A673 (cell line): Measurements from ENCODE around the gene NCKAP5. TPM values are rescaled to one million over a fixed set of nuclear protein-coding genes. Genes with fewer than 3 reads are reported as not detected.

Experiments used
- BruUV-seq: library from RNA; stranded (reverse); fragments of 400-500 nt; replicated peaks from 2 replicates; lab custom pipeline; 2021; lab: Mats Ljungman, UMichigan
- CTCF ChIA-PET: fragments of 300-600 bp; sonication (Branson Sonifier 250); formaldehyde crosslinking; loops from one replicate; lab custom pipeline; 2022; ENCODE audit warnings: antibody characterized with exemption; lab: Charles Lee
- POLR2A ChIA-PET: fragments of 300-600 bp; sonication (Branson Sonifier 250); formaldehyde crosslinking; loops from one replicate; lab custom pipeline; 2022; ENCODE audit warnings: antibody characterized with exemption; ENCODE audit not compliant: low non-redundant PET; lab: Charles Lee
- DNase-seq: peaks from one replicate; pipeline ENCODE4 v3.0.0-alpha.2; 2015; ENCODE audit warnings: low spot score
- H3K27ac ChIP-seq: fragments of 200-600 bp; sonication (generic); 2 replicates; pipeline ENCODE4 v1.5.1; 2016; ENCODE audit warnings: mixed run types, low read depth, mild to moderate bottlenecking, mixed read lengths, antibody characterized with exemption, low read length; ENCODE audit not compliant: poor library complexity, severe bottlenecking
- H3K27me3 ChIP-seq: fragments of 200-600 bp; sonication (generic); replicated peaks from 2 replicates; pipeline ENCODE4 v1.6.1; 2017; ENCODE audit warnings: mixed run types, low read depth, mild to moderate bottlenecking, mixed read lengths, antibody characterized with exemption, low read length; ENCODE audit not compliant: insufficient read depth, poor library complexity
- H3K36me3 ChIP-seq: fragments of 200-600 bp; sonication (generic); 2 replicates; pipeline ENCODE4 v1.6.1; 2016; ENCODE audit warnings: mixed run types, mild to moderate bottlenecking, mixed read lengths, antibody characterized with exemption, low read length; ENCODE audit not compliant: insufficient read depth, poor library complexity, severe bottlenecking
- H3K4me1 ChIP-seq: fragments of 200-600 bp; sonication (generic); 2 replicates; pipeline ENCODE4 v1.6.1; 2017; ENCODE audit warnings: mixed run types, mild to moderate bottlenecking, mixed read lengths, antibody characterized with exemption, low read length; ENCODE audit not compliant: insufficient read depth, poor library complexity, severe bottlenecking
- H3K4me3 ChIP-seq: fragments of 200-600 bp; sonication (generic); 2 replicates; pipeline ENCODE4 v1.5.1; 2016; ENCODE audit warnings: low read depth, mixed run types, mild to moderate bottlenecking, mixed read lengths, low read length; ENCODE audit not compliant: poor library complexity, severe bottlenecking
- H3K9me3 ChIP-seq: fragments of 200-600 bp; sonication (generic); 2 replicates; pipeline ENCODE4 v1.6.1; 2016; ENCODE audit warnings: mixed run types, low read depth, mild to moderate bottlenecking, mixed read lengths, antibody characterized with exemption, low read length; ENCODE audit not compliant: poor library complexity, severe bottlenecking
- EZH2 ChIP-seq: fragments of 200-600 bp; sonication (generic); IDR thresholded peaks from 2 replicates; pipeline ENCODE4 v1.6.1; 2017; ENCODE audit warnings: borderline replicate concordance, low read depth, mild to moderate bottlenecking, mixed read lengths, antibody characterized with exemption, low read length; ENCODE audit not compliant: poor library complexity, severe bottlenecking
- intact Hi-C: fragments of 100-400 bp; cut with micrococcal nuclease; formaldehyde crosslinking; loops from one replicate; pipeline ENCODE4 v1.10.0; 2022; ENCODE audit not compliant: unreplicated experiment
- total RNA-seq: library from RNA; stranded (reverse); gene quantifications from 2 replicates; pipeline ENCODE4 v1.2.3, GENCODE V29; 2021
- TF ChIP-seq, protein P1 (sequence below): fragments of 300-800, 200-600 bp; sonication (generic); conservative IDR thresholded peaks from 2 replicates; pipeline ENCODE4 v1.5.1; 2017; ENCODE audit warnings: low read depth, mild to moderate bottlenecking, antibody characterized with exemption, low read length, moderate library complexity, mixed read lengths

Gene NCKAP5
- total RNA-seq, 1 experiment from 2014 or later, result 26.6 TPM

DNA sequence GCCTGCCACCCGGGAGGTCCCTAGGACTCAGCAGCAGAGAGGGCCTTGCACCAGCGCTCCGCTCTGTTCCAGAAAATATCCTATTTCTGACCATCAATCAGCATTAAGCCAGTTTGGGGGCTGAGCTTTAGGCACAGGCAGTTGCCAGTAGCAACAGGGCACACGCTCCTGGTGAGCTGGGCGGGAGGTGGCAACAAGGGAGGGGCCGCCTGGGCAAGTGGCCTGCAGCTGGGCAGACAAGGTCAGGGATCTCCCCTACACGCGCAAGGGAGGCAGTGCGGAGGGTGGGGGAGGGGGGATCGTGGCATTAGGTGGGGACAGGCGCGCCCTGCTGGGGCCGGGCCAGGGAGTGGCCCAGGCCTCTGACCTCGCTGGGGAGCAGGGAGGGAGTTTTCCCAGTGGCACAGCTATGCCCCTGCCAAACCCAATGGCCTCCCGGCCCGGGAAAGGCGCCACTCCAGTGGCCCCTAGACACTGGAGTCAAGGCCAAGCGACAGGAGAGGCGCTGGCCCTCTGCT lies 302.8 kb downstream of the NCKAP5 start:
- intact Hi-C loops, result loop anchor here (5.0 to 10.0 kb wide), 3 partner anchors 157 to 591 kb away; partner anchors contain the start of gene LYPD1
- ChIA-PET POLR2A (interaction anchor here (0.5 kb wide), 1 partner anchor 988 kb away, joined by 9 read pairs; no protein-coding TSS in a partner anchor), CTCF (interaction anchor here (0.6 kb wide), 1 partner anchor 595 kb away, joined by 5 read pairs; no protein-coding TSS in a partner anchor)
- BruUV-seq, result no TSS peak
- Histone ChIP-seq H3K27ac (peak overlapping the region; percentile 81), H3K27me3 (no peaks in the 10 kb centered on the region), H3K4me3 (peak overlapping the region; percentile 81), H3K36me3 (no peaks in the 10 kb centered on the region), H3K4me1 (peaks cover 58% of the 10 kb centered on the region), H3K9me3 (no peaks in the 10 kb centered on the region)
- no peak for TF ChIP-seq EZH2
- TF ChIP-seq, protein P1, sequence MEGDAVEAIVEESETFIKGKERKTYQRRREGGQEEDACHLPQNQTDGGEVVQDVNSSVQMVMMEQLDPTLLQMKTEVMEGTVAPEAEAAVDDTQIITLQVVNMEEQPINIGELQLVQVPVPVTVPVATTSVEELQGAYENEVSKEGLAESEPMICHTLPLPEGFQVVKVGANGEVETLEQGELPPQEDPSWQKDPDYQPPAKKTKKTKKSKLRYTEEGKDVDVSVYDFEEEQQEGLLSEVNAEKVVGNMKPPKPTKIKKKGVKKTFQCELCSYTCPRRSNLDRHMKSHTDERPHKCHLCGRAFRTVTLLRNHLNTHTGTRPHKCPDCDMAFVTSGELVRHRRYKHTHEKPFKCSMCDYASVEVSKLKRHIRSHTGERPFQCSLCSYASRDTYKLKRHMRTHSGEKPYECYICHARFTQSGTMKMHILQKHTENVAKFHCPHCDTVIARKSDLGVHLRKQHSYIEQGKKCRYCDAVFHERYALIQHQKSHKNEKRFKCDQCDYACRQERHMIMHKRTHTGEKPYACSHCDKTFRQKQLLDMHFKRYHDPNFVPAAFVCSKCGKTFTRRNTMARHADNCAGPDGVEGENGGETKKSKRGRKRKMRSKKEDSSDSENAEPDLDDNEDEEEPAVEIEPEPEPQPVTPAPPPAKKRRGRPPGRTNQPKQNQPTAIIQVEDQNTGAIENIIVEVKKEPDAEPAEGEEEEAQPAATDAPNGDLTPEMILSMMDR, result no peak
- peak; percentile 86 for DNase-seq

GRCh38 chr2:133264989-133265401 lies 303.3 kb downstream of the NCKAP5 start:
- ChIA-PET CTCF (interaction anchor here (0.6 to 1.0 kb wide), 2 partner anchors 233 to 594 kb away, joined by 3 to 5 read pairs; no protein-coding TSS in a partner anchor), POLR2A (no interaction called here)
- TF ChIP-seq, protein P1, result no peak
- Histone ChIP-seq H3K27ac (peak overlapping the region; percentile 81), H3K36me3 (no peaks in the 10 kb centered on the region), H3K27me3 (no peaks in the 10 kb centered on the region), H3K4me3 (peak overlapping the region; percentile 81), H3K4me1 (peaks cover 63% of the 10 kb centered on the region), H3K9me3 (no peaks in the 10 kb centered on the region)
- intact Hi-C loops, result loop anchor here (5.0 to 10.0 kb wide), 5 partner anchors 157 to 590 kb away; partner anchors contain the start of gene LYPD1
- no peak for DNase-seq
- BruUV-seq, result no TSS peak

DNA sequence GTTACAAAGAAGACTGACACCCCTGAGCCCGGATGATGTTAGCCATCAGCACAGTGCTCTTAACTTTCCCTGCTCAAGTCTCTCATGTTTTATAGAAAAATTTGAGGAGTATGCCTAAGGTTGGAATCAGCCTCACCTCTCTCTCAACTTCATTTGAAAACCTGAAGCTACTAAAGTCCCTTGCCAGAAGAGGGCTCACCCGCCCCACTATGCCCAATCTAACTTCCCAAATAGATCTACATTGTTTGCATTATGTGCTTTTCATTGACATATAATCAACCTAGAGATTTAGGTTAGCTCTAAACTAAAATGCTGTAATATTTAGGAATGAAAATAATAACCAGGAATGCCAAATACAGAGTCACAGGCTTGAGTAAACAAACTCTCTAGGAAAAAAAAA lies 305.4 kb downstream of the NCKAP5 start:
- intact Hi-C loops, result loop anchor here (2.0 to 10.0 kb wide), 6 partner anchors 234 to 588 kb away; partner anchors contain the start of gene LYPD1
- peak overlapping the region; percentile 81 for H3K27ac ChIP-seq
- H3K9me3 ChIP-seq, result no peaks in the 10 kb centered on the region
- H3K36me3 ChIP-seq, result no peaks in the 10 kb centered on the region
- H3K4me1 ChIP-seq, result peaks cover 68% of the 10 kb centered on the region
- peak; percentile 68 for DNase-seq
- no TSS peak for BruUV-seq
- CTCF ChIA-PET, result interaction anchor here (0.6 to 1.7 kb wide), 11 partner anchors 21 to 581 kb away, joined by 3 to 10 read pairs (median 4); no protein-coding TSS in a partner anchor
- H3K27me3 ChIP-seq, result no peaks in the 10 kb centered on the region
- TF ChIP-seq EZH2, result no peak
- TF ChIP-seq, protein P1, result peak; percentile 62
- H3K4me3 ChIP-seq, result peak overlapping the region; percentile 1
- POLR2A ChIA-PET, result no interaction called here
